Suprapubic skin (tissue), 4 donors: ENCODE measurements around the gene WWOX. TPM values are rescaled to one million over a fixed set of nuclear protein-coding genes. Genes with fewer than 3 reads are reported as not detected.

ENCODE experiments used
- DNase-seq, 2 donors: peaks; one replicate each; pipeline ENCODE4 v3.0.0-alpha.2; 2019; ENCODE audit warnings: low spot score in 2 of 2
- H3K27ac ChIP-seq: fragments of 200-600 bp; sonication (generic); one replicate; pipeline ENCODE4 v1.5.1; 2019
- H3K27me3 ChIP-seq: fragments of 200-600 bp; sonication (generic); one replicate; pipeline ENCODE4 v1.5.1; 2019
- H3K36me3 ChIP-seq: fragments of 200-600 bp; sonication (generic); one replicate; pipeline ENCODE4 v1.5.1; 2019
- H3K4me1 ChIP-seq: fragments of 200-600 bp; sonication (generic); one replicate; pipeline ENCODE4 v1.5.1; 2019
- H3K4me3 ChIP-seq: fragments of 200-600 bp; sonication (generic); one replicate; pipeline ENCODE4 v1.5.1; 2019; ENCODE audit warnings: mild to moderate bottlenecking
- H3K9me3 ChIP-seq: fragments of 200-600 bp; sonication (generic); one replicate; pipeline ENCODE4 v1.5.1; 2019
- EP300 ChIP-seq: sonication (generic); formaldehyde crosslinking; IDR thresholded peaks from one replicate; pipeline ENCODE4 v1.6.1; 2017; ENCODE audit warnings: antibody characterized with exemption
- POLR2A ChIP-seq, 2 donors: fragments of 450-650 bp; IDR thresholded peaks; one replicate each; pipeline ENCODE4 v1.6.1; 2017; ENCODE audit warnings: antibody characterized with exemption in 2 of 2, mild to moderate bottlenecking in 2 of 2, moderate library complexity in 2 of 2
- POLR2AphosphoS5 ChIP-seq, 3 donors: sonication (generic); formaldehyde crosslinking; IDR thresholded peaks; one replicate each; pipeline ENCODE4 v1.6.1; 2017; ENCODE audit warnings: antibody characterized with exemption in 3 of 3
- WGBS: methylation state at CpG from one replicate; pipeline ENCODE4 v1.1.5; 2018; 5-methylcytosine and 5-hydroxymethylcytosine counted together
- total RNA-seq, 4 donors: library from RNA; depleted of rRNA; stranded (reverse); fragments of >200 nt; gene quantifications; one replicate each; pipeline ENCODE4 v1.1.0, GENCODE V29; 2016
- TF ChIP-seq, protein P1 (sequence below), 2 donors: fragments of 200-600 bp in 1 of 2; fragments of 450-650 bp in 1 of 2; sonication (generic) in 1 of 2; IDR thresholded peaks; one replicate each; pipeline ENCODE4 v1.5.1; 2016 to 2019; ENCODE audit warnings: antibody characterized with exemption in 2 of 2, mild to moderate bottlenecking in 1 of 2, moderate library complexity in 1 of 2

WWOX gene
- total RNA-seq, 4 donors from 2014 or later: 29.6 to 104 (median 47.3) TPM

DNA sequence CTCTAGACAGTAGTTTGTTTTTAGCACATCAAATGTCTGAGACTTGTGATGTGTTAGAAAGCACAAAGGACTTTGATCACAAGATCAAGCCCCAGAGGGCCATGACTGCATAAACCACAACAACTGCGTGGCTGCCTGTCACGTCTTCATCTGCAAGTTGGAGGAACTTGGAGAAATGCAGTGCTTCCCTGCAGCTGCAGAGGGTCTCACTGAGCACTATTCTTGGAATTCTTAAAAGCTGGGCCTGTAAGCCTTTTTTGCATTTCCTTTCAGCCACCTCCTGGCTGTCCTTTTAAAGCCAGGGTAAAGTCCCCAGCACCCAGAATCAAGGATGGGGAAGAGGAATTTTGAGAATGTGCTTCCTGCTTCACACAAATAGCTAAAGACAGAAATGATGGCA, 1069.8 kb downstream of the WWOX start:
- Histone ChIP-seq H3K27ac (no peak overlapping the region), H3K4me1 (no peaks in the 10 kb centered on the region), H3K9me3 (no peaks in the 10 kb centered on the region), H3K4me3 (no peak overlapping the region), H3K27me3 (no peaks in the 10 kb centered on the region), H3K36me3 (no peaks in the 10 kb centered on the region)
- TF ChIP-seq EP300 (no peak), POLR2A (IDR thresholded peaks at IDR 0.05) (no peak), POLR2AphosphoS5 (IDR thresholded peaks at IDR 0.05) (no peak)
- TF ChIP-seq, protein P1, sequence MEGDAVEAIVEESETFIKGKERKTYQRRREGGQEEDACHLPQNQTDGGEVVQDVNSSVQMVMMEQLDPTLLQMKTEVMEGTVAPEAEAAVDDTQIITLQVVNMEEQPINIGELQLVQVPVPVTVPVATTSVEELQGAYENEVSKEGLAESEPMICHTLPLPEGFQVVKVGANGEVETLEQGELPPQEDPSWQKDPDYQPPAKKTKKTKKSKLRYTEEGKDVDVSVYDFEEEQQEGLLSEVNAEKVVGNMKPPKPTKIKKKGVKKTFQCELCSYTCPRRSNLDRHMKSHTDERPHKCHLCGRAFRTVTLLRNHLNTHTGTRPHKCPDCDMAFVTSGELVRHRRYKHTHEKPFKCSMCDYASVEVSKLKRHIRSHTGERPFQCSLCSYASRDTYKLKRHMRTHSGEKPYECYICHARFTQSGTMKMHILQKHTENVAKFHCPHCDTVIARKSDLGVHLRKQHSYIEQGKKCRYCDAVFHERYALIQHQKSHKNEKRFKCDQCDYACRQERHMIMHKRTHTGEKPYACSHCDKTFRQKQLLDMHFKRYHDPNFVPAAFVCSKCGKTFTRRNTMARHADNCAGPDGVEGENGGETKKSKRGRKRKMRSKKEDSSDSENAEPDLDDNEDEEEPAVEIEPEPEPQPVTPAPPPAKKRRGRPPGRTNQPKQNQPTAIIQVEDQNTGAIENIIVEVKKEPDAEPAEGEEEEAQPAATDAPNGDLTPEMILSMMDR (IDR thresholded peaks at IDR 0.05): no peak
- 69% methylated on average over 2 of the region's 2 CpGs for WGBS
- DNase-seq: no peak

DNA sequence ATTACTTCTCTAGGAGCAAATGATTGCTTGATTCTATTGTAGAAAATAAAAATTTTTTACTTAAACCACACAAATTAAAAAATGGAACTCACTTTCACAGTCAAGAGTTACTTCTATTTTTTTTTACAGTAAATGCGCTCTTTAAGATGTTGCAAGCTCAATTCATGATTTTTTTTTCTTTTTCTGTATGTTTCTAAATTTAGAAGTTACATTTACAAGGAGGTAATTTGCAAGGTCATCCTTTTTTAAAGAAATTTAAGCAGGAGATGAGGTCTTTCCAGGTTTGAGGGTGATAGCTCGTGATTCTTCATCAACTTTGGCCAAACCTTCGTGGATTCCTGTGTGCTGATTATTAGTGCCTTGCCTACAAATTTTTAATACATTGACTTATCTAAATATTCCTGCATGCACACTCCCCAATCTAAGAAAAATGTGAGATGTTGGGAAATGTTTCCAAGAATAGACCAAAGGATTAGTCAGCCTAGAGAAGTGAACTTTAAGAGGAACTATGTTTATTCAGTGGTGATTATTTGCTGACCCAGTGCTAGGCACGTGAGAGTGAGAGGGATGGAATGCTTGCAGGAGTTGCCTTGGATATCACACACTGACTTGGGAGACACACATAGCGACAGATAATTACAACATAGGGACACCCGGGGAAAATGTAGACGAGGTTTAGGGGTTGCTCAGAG, 1071.2 kb downstream of the WWOX start:
- WGBS: 75% methylated on average over 7 of the region's 7 CpGs
- DNase-seq: no peak
- no peaks in the 10 kb centered on the region for H3K27me3 ChIP-seq
- no peak for TF ChIP-seq EP300
- TF ChIP-seq POLR2A (IDR thresholded peaks at IDR 0.05): no peak
- TF ChIP-seq, protein P1 (IDR thresholded peaks at IDR 0.05): no peak
- TF ChIP-seq POLR2AphosphoS5 (IDR thresholded peaks at IDR 0.05): no peak
- H3K4me1 ChIP-seq: no peaks in the 10 kb centered on the region
- H3K9me3 ChIP-seq: no peaks in the 10 kb centered on the region
- no peak overlapping the region for H3K4me3 ChIP-seq
- H3K27ac ChIP-seq: no peak overlapping the region
- no peaks in the 10 kb centered on the region for H3K36me3 ChIP-seq

DNA sequence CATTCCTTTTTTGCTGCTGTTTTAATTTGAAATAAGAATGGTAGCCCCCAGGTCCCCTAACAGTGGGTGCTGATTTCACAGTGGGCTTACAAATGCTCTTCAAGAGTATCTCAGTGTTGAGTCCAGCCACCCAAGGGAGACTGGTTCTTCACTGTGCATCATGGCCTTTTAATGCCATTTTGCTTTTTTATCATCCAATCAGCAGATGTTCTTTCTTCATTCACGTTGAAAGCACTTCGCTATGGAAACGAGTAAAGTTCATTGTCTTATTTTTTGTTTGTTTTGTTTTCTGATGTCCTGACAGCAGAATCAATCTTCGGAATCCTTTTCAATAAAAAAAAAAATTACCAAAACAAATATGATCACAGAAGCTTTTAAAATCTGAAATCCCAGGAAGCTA, 1072.0 kb downstream of the WWOX start:
- no peak for DNase-seq
- WGBS: 84% methylated on average over 4 of the region's 4 CpGs
- H3K36me3 ChIP-seq: no peaks in the 10 kb centered on the region
- H3K4me1 ChIP-seq: no peaks in the 10 kb centered on the region
- no peak for TF ChIP-seq POLR2AphosphoS5 (IDR thresholded peaks at IDR 0.05)
- no peak for TF ChIP-seq EP300
- TF ChIP-seq, protein P1 (IDR thresholded peaks at IDR 0.05): no peak
- no peak for TF ChIP-seq POLR2A (IDR thresholded peaks at IDR 0.05)
- no peaks in the 10 kb centered on the region for H3K9me3 ChIP-seq
- H3K27me3 ChIP-seq: no peaks in the 10 kb centered on the region
- no peak overlapping the region for H3K4me3 ChIP-seq
- H3K27ac ChIP-seq: no peak overlapping the region

DNA sequence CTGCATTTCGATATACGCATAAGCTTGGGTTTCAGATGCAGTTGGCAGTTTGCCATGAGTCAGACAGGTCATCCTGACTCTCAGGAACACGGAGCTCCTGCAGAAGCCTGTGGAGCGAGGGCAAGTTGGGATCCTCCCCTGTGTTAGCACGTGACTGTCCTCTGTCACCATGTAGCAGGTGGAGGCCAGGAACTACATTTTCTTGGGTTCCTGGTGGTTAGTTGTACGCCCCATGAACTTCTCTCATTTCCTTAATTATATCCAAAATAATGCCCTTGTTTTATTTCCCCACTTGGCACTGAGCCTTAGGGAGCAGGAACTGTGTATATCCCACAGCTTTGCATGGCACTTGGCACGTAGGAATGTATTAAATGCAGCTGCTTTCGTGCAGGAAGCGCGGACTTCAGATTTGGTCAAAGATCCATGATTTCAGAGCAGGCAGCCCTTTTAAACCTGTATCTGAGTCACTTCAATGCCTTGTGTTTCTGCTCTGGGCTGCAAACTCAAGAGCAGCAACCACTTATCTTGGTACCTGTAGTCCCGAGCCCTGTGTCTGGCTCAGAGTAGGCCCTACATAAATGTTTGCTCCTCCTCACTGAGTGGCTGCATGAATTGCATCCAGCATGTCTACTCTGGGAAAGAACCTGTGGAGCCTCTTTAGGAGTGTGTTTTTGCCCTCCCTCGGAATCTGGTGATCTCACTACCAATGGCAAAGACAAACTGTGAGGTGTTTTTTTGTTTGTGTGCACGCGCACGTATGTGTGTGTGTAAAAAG, 1072.7 kb downstream of the WWOX start:
- no peaks in the 10 kb centered on the region for H3K27me3 ChIP-seq
- no peaks in the 10 kb centered on the region for H3K9me3 ChIP-seq
- H3K36me3 ChIP-seq: no peaks in the 10 kb centered on the region
- H3K27ac ChIP-seq: no peak overlapping the region
- no peak for TF ChIP-seq POLR2AphosphoS5 (IDR thresholded peaks at IDR 0.05)
- DNase-seq: no peak
- no peaks in the 10 kb centered on the region for H3K4me1 ChIP-seq
- WGBS: 83% methylated on average over 15 of the region's 15 CpGs
- H3K4me3 ChIP-seq: no peak overlapping the region

DNA sequence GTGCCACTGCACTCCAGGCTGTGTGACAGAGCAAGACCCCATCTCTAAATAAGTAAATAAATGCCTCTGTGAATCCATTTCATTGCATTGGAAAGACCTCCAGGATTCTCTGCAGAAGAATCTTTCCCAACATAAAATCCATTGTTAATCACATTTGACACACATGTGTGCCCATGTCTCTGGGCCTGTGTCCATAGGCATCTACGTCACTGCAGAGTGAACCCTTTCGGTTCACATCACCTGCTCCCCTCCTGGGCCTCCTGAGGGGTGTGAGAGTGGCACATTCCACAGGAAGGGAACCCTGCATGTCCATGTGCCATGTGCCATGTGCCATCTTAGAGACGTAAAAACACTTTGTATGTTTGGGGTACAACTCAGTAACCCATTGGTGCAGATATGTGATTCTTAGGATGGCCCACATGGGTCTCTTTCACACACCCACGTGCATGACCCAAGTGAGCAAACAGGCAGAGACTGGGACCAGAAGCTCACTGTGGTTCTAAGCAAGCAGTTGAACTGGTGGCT, 1073.6 kb downstream of the WWOX start:
- no peak for DNase-seq
- H3K27ac ChIP-seq: no peak overlapping the region
- H3K9me3 ChIP-seq: no peaks in the 10 kb centered on the region
- H3K4me1 ChIP-seq: no peaks in the 10 kb centered on the region
- no peaks in the 10 kb centered on the region for H3K27me3 ChIP-seq
- no peak overlapping the region for H3K4me3 ChIP-seq
- TF ChIP-seq POLR2AphosphoS5 (IDR thresholded peaks at IDR 0.05) (no peak), POLR2A (IDR thresholded peaks at IDR 0.05) (no peak), EP300 (no peak)
- TF ChIP-seq, protein P1 (IDR thresholded peaks at IDR 0.05): no peak
- no peaks in the 10 kb centered on the region for H3K36me3 ChIP-seq
- 89% methylated on average over 4 of the region's 4 CpGs for WGBS
